HUES6 (cell line): Measurements from ENCODE around the gene PIP4K2C.

Source experiments
- H3K27ac ChIP-seq: 2 replicates; pipeline ENCODE4 v1.7.0; 2013; ENCODE audit warnings: low read depth, mild to moderate bottlenecking, low read length, inconsistent platforms
- H3K27me3 ChIP-seq: 2 replicates; pipeline ENCODE4 v1.6.1; 2013; ENCODE audit warnings: low read length; ENCODE audit not compliant: control insufficient read depth, insufficient read depth
- H3K36me3 ChIP-seq: 2 replicates; pipeline ENCODE4 v1.6.1; 2013; ENCODE audit warnings: low read length; ENCODE audit not compliant: control insufficient read depth, insufficient read depth
- H3K4me1 ChIP-seq: 2 replicates; pipeline ENCODE4 v1.6.1; 2013; ENCODE audit warnings: low read length; ENCODE audit not compliant: control insufficient read depth, insufficient read depth
- H3K4me3 ChIP-seq: 2 replicates; pipeline ENCODE4 v1.5.1; 2013; ENCODE audit warnings: low read depth, low read length
- H3K9ac ChIP-seq: one replicate; pipeline ENCODE4 v1.6.1; 2013; ENCODE audit warnings: mild to moderate bottlenecking, low read length
- H3K9me3 ChIP-seq: 2 replicates; pipeline ENCODE4 v1.6.1; 2013; ENCODE audit warnings: low read depth, low read length; ENCODE audit not compliant: control insufficient read depth, insufficient read depth

Gene PIP4K2C

GRCh38 chr12:57577981-57578758, 12.8 kb upstream of the PIP4K2C start:
- Histone ChIP-seq H3K27me3 (no peaks in the 10 kb centered on the region), H3K9ac (no peak overlapping the region), H3K36me3 (peaks cover 53% of the 10 kb centered on the region), H3K9me3 (no peaks in the 10 kb centered on the region), H3K27ac (no peak overlapping the region), H3K4me1 (no peaks in the 10 kb centered on the region), H3K4me3 (no peak overlapping the region)

GRCh38 chr12:57579011-57579410, 12.0 kb upstream of the PIP4K2C start:
- Histone ChIP-seq H3K4me1 (no peaks in the 10 kb centered on the region; the same call in 1 of the 2 replicates), H3K9me3 (no peaks in the 10 kb centered on the region), H3K36me3 (peaks cover 53% of the 10 kb centered on the region), H3K4me3 (no peak overlapping the region), H3K27ac (no peak overlapping the region), H3K9ac (no peak overlapping the region), H3K27me3 (peaks cover under 1% of the 10 kb centered on the region; the same call in 1 of the 2 replicates)

GRCh38 chr12:57579677-57580465, 11.1 kb upstream of the PIP4K2C start:
- Histone ChIP-seq H3K4me3 (no peak overlapping the region), H3K27me3 (peaks cover 6% of the 10 kb centered on the region; the same call in 1 of the 2 replicates), H3K36me3 (peaks cover 50% of the 10 kb centered on the region), H3K9ac (no peak overlapping the region), H3K27ac (no peak overlapping the region), H3K9me3 (no peaks in the 10 kb centered on the region), H3K4me1 (no peaks in the 10 kb centered on the region; the same call in 1 of the 2 replicates)

- H3K27ac ChIP-seq = no peak overlapping the region
- H3K4me1 ChIP-seq = no peaks in the 10 kb centered on the region; the same call in 1 of the 2 replicates
- no peak overlapping the region for H3K9ac ChIP-seq
- H3K36me3 ChIP-seq = peaks cover 46% of the 10 kb centered on the region
- H3K27me3 ChIP-seq = peaks cover 6% of the 10 kb centered on the region; the same call in 1 of the 2 replicates
- H3K4me3 ChIP-seq = no peak overlapping the region
- no peaks in the 10 kb centered on the region for H3K9me3 ChIP-seq
Observed at GRCh38 chr12:57580466-57580795, 10.6 kb upstream of the PIP4K2C start.

GRCh38 chr12:57581802-57582201, 9.2 kb upstream of the PIP4K2C start:
- peaks cover 33% of the 10 kb centered on the region for H3K36me3 ChIP-seq
- H3K9ac ChIP-seq = no peak overlapping the region
- no peak overlapping the region for H3K4me3 ChIP-seq
- H3K27ac ChIP-seq = no peak overlapping the region
- H3K9me3 ChIP-seq = no peaks in the 10 kb centered on the region
- peaks cover 6% of the 10 kb centered on the region; the same call in 1 of the 2 replicates for H3K27me3 ChIP-seq
- H3K4me1 ChIP-seq = no peaks in the 10 kb centered on the region; the same call in 1 of the 2 replicates

- peaks cover 30% of the 10 kb centered on the region for H3K36me3 ChIP-seq
- H3K27me3 ChIP-seq = peaks cover 6% of the 10 kb centered on the region; the same call in 1 of the 2 replicates
- H3K9me3 ChIP-seq = no peaks in the 10 kb centered on the region
- no peak overlapping the region for H3K27ac ChIP-seq
- no peak overlapping the region for H3K4me3 ChIP-seq
- no peaks in the 10 kb centered on the region; the same call in 1 of the 2 replicates for H3K4me1 ChIP-seq
- H3K9ac ChIP-seq = no peak overlapping the region
Observed at GRCh38 chr12:57582440-57582839, 8.6 kb upstream of the PIP4K2C start.

- Histone ChIP-seq H3K9me3 (no peaks in the 10 kb centered on the region), H3K9ac (no peak overlapping the region), H3K27ac (no peak overlapping the region), H3K4me3 (no peak overlapping the region), H3K27me3 (peaks cover 14% of the 10 kb centered on the region; the same call in 1 of the 2 replicates), H3K36me3 (peaks cover 23% of the 10 kb centered on the region), H3K4me1 (no peaks in the 10 kb centered on the region; the same call in 1 of the 2 replicates)
Observed at GRCh38 chr12:57583008-57583831, 7.8 kb upstream of the PIP4K2C start.

- Histone ChIP-seq H3K9ac (no peak overlapping the region), H3K36me3 (peaks cover 17% of the 10 kb centered on the region; the same call in 1 of the 2 replicates), H3K4me1 (no peaks in the 10 kb centered on the region; the same call in 1 of the 2 replicates), H3K27me3 (peaks cover 16% of the 10 kb centered on the region; the same call in 1 of the 2 replicates), H3K27ac (no peak overlapping the region), H3K4me3 (no peak overlapping the region), H3K9me3 (no peaks in the 10 kb centered on the region)
Observed at GRCh38 chr12:57584050-57584449, 6.9 kb upstream of the PIP4K2C start.

GRCh38 chr12:57584690-57585089, 6.3 kb upstream of the PIP4K2C start:
- peaks cover 14% of the 10 kb centered on the region; the same call in 1 of the 2 replicates for H3K36me3 ChIP-seq
- peaks cover 16% of the 10 kb centered on the region; the same call in 1 of the 2 replicates for H3K27me3 ChIP-seq
- no peaks in the 10 kb centered on the region; the same call in 1 of the 2 replicates for H3K4me1 ChIP-seq

GRCh38 chr12:57585156-57585555, 5.8 kb upstream of the PIP4K2C start:
- Histone ChIP-seq H3K4me3 (no peak overlapping the region), H3K27ac (no peak overlapping the region), H3K9ac (no peak overlapping the region), H3K9me3 (no peaks in the 10 kb centered on the region), H3K4me1 (no peaks in the 10 kb centered on the region; the same call in 1 of the 2 replicates), H3K36me3 (peaks cover 10% of the 10 kb centered on the region; the same call in 1 of the 2 replicates), H3K27me3 (peaks cover 16% of the 10 kb centered on the region; the same call in 1 of the 2 replicates)

More at GRCh38 chr12:57584690-57585089, 6.3 kb upstream of the PIP4K2C start:
- Histone ChIP-seq H3K27ac (no peak overlapping the region), H3K9me3 (no peaks in the 10 kb centered on the region), H3K4me3 (no peak overlapping the region), H3K9ac (no peak overlapping the region)
